HG02759 (cell line): ENCODE measurements around the gene BAMBI.

Experiments
- ATAC-seq: cut with Tn5 transposase; IDR thresholded peaks from one replicate; pipeline ENCODE4 v1.9.1; 2021; ENCODE audit warnings: mild to moderate bottlenecking, moderate library complexity; ENCODE audit not compliant: unreplicated experiment

BAMBI gene

GRCh38 chr10:28674782-28675181 is 2.5 kb upstream of the BAMBI start:
- no peak for ATAC-seq

- no peak for ATAC-seq
Observed at GRCh38 chr10:28676326-28676967, 874 bp upstream of the BAMBI start.

DNA sequence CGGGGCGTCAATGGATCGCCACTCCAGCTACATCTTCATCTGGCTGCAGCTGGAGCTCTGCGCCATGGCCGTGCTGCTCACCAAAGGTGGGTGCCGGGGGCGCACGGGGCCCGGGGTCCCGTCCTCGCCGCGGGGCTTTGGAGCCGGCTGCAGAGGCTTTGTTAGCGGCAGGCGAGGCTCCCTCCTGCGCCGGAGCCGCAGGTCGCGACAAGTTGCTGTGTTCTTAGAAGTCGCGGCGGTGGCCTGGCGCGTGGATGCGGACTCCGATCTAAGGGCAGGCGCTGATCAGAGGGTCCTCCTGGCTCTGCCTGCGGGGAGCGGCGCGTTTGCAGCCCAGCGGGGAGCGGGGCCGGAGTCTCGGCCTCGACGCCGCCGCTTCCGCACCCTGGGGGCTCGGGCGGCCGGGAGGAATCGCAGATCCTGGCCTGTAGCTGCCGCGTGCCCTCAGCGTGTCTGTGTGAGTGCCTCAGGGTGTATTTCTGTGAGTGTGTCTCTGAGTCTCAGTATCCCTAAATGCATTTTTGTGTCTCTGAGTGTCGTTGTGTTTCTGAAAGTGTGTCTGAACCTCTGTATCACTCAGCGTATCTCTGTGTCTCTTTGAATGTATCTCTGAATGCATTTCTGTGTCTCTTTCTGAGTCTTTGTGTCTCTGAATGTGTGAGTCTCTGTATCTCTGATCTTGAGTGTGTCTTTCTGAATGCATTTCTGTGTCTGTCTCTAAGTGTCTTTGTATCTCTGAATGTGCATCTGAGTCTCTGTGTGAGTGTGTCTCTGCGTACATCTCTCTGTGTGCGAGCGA is 766 bp downstream of the BAMBI start:
- peak; percentile 6 for ATAC-seq

DNA sequence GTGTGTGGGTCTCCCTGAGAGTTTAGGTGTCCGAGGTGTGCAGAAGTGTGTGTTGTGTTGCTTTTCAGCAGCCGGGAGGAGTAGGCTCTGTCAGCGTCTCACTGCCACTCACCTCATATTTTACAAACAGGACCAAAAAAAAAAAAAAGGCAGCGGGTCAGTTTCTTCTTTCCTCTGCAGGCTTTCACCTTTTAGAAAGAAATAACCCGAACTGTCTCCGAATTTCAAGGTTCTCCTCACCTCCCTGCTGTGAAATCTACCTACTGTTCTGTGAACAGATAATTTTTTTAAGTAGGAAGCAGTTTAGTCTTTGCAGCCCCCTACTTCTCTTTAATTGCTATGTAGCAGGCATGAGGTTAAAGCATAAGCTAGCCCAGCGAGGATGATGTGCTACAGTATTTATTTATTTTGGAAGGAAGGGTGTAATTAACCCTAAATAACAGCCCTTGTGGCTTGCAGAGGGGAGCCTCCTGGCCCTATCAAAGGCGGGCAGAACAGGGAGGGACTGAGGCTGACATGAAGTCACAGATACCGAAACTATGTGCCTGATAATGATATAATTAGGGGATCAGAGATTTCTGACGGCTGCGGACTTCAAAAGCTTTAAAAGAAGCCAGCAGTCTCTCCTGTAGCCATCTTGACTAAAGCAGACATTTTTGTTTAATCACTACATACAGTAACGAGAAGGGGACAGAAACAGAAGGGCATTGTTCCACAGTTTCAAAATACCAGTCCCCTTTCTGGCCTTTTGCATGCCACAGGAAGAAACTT is 1.6 kb downstream of the BAMBI start:
- no peak for ATAC-seq

DNA sequence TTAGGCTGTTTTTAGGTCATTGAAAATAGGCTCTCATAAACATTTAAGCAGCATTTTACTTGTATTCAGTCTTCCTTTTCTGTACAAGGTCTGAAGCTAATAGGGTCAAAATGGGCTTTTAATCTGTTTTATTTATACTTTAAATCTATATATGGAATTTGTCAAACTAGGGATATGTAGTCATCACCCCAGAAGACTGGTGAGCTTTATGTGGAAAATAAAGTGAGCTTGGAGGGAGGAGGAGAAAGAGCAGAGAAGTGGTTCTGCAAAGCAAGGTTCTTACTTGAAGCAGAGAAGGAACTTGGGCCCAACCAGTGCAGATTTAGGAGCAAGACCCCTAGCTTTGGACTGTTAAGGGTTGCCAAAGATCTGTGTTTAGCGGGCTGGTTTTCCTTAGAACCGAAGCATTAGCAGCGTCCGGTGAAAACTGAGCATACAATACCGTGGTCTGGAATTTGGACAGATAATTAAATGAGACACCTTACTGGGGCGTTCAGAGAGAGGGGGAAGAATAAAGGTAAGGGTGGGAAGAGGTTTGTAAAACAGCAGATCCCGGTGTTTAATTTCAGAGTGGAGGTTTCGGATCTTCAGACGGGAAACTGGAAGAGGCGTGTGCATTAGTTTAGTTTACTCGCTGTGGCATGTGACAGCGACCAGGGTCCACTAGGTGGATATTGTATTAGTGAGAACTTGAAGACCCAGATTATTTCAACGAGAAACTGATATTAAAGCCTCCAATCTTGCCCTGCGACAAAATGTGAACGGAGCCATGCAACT is 2.4 kb downstream of the BAMBI start:
- ATAC-seq, result no peak

DNA sequence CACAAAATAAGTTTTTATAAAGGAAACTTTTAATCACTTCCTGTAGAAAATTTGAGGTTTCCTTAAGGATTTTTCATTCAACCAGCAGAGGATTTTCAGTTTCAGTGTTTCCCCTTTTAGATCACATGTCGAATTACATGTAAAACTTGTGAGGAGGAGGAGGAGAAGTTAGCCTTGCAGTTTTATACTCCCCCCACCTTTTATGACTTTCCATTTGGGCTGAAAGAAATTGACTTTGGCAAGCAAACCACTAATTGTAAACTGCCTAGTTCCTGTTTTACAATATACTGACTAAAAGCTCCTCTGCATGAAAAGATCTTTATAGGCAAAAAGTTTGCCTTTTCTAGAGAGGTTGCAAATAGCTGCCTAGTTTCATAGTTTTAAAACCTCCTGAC is 3.0 kb downstream of the BAMBI start:
- no peak for ATAC-seq

DNA sequence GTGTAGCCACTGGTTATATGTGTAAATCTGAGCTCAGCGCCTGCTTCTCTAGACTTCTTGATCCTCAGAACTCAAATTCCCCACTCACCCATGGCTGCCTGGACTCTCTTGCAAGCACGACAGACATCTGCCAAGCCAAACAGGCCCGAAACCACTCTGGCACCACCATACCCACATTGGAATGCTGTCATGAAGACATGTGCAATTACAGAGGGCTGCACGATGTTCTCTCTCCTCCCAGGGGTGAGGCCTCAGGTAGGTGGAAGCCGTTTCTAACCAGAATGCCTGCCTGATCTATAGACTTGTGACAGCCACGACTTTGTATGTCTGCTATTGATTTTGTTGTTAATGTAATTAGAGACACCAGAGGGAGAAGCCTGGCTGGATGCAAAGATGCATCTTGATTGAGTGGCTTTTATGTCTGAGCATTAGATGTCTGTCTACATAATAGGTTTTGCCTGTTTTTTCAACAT is 4.0 kb downstream of the BAMBI start:
- ATAC-seq, result no peak

- ATAC-seq, result no peak
Observed at GRCh38 chr10:28681928-28682750, 4.8 kb downstream of the BAMBI start.

- no peak for ATAC-seq
Observed at GRCh38 chr10:28684157-28684985, 7.0 kb downstream of the BAMBI start.

- no peak for ATAC-seq
Observed at GRCh38 chr10:28684986-28685580, 7.8 kb downstream of the BAMBI start.

- no peak for ATAC-seq
Observed at GRCh38 chr10:28685717-28686116, 8.4 kb downstream of the BAMBI start.

GRCh38 chr10:28686835-28687682 is 9.7 kb downstream of the BAMBI start:
- no peak for ATAC-seq

DNA sequence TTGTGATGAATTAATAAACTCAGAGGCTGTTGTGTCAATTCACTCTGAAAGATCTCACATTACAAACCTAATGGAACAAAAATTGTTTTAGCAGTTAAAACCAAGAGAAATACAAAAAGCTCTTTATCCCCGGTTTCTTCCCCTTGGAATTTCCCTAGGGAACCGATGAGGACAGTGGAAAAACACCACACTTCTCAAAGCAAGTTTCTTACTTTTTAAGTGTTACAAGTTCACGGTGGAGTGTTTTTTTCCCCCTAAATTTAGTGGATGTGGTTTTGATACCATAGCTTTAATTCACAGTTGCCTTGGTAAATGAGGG is 10.3 kb downstream of the BAMBI start:
- no peak for ATAC-seq

GRCh38 chr10:28690545-28690944 is 13.2 kb downstream of the BAMBI start:
- no peak for ATAC-seq

DNA sequence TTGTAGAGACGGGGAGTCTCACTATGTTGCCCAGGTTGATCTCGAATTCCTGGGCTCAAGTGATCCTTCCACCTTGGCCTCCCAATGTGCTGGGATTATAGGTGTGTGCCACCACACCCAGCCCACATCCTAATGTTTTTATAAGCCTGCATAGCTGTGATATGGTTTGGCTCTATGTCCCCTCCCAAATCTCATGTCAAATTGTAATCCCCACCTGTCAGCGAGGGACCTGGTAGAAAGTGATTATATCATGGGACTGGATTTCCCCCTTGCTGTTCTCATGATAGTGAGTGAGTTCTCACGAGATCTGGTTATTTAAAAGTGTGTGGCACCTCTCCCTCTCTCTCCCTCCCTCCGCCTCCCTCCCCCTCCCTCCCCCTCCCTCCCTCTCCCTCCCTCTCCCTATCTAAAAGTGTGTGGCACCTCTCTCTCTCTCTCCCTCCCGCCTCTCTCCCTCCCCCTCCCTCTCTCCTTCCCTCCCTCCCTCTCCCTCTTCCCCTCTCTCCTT is 13.9 kb downstream of the BAMBI start:
- no peak for ATAC-seq

DNA sequence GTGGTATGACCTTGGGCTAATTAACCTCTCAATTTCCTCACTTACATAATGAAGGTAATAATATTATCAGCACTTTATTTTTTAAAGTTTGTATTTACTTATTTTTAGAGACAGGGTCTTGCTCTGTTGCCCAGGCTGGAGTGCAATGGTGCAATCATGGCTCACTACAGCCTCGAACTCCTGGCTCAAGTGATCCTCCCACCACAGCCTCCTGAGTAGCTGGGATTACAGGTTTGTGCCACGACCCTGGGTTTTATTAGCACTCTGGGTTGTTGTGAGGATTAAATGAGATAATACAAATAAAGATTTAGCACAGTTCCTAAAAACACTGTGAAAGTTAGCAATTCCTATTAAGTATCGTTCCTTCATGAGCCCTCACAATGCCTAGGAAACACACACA is 14.7 kb downstream of the BAMBI start:
- no peak for ATAC-seq

GRCh38 chr10:28694530-28694929 is 17.2 kb downstream of the BAMBI start:
- no peak for ATAC-seq

DNA sequence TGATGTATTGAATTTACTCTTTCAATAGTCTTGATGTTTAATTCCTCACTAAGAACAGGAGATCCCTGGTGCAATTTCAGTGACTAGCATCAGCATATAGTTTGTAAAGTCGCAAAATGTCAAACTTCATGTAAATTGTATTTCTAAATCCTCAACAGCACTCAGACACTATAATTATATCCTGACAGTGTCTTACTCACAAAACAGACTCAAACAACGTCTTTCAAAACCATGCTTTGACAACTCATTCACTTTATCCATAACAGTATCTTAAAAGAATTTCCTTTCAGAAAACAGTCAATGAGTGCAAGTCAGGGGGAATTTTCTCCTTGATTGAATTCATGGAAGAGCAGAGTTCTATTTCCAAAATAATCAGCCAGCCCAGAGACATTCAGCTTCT is 20.8 kb downstream of the BAMBI start:
- ATAC-seq, result no peak
